K562 (cell line): ENCODE data around the gene PSMD1. TPM values are rescaled to one million over a fixed set of nuclear protein-coding genes. Genes with fewer than 3 reads are reported as not detected.

Experiments used
- ATAC-seq: fragments of 200-7000 bp; cut with Tn5 transposase; 3 replicates; pipeline ENCODE4 v1.9.1; 2020; ENCODE audit warnings: moderate library complexity
- BruUV-seq: library from RNA; stranded (reverse); fragments of 400-500 nt; replicated peaks from 2 replicates; lab custom pipeline; 2021; lab: Mats Ljungman, UMichigan
- CTCF ChIA-PET: fragments of 300-600 bp; formaldehyde crosslinking; extraction: SDS; loops from one replicate; lab custom pipeline; 2021; ENCODE audit warnings: low intra/inter-chr PET ratio; lab: Yijun Ruan, JAX
- POLR2A ChIA-PET: fragments of 300-600, 350-650 bp; sonication (Branson Sonifier 250); formaldehyde crosslinking; extraction: SDS; loops from one replicate; lab custom pipeline; 2021; ENCODE audit warnings: antibody characterized with exemption, inconsistent platforms; lab: Yijun Ruan, JAX
- DNase-seq, 4 experiments: peaks; one replicate each; pipeline versions ENCODE4 v3.0.0 to v3.0.0-alpha.2; 2011 to 2018; ENCODE audit warnings: low spot score in 3 of 4, mixed read lengths in 3 of 4; ENCODE audit errors: extremely low read depth in 1 of 4
- FAIRE-seq: peaks from 2 replicates; lab custom pipeline; 2011; peaks lifted over from hg19 to GRCh38; lab: Jason Lieb, UNC
- H2AFZ ChIP-seq: 2 replicates; pipeline ENCODE4 v1.6.0; 2011; ENCODE audit warnings: low read depth, low read length, control low read depth, inconsistent platforms
- H3K27ac ChIP-seq: fragments of 200-600 bp; 3 replicates; pipeline ENCODE4 v1.8.0; 2011; ENCODE audit warnings: low read depth, mild to moderate bottlenecking, control low read depth, inconsistent platforms, low read length, moderate library complexity, mixed read lengths; ENCODE audit errors: extremely low read depth
- H3K27me3 ChIP-seq, 2 experiments: fragments of 300-600 bp in 1 of 2; 2 replicates in 1 of 2; 3 replicates in 1 of 2; pipeline versions ENCODE4 v1.6.0 to v1.8.0; 2011; ENCODE audit warnings: inconsistent platforms in 2 of 2, low read length in 2 of 2, mild to moderate bottlenecking in 1 of 2, mixed read lengths in 1 of 2, moderate library complexity in 1 of 2; ENCODE audit not compliant: control insufficient read depth in 2 of 2, insufficient read depth in 2 of 2
- H3K36me3 ChIP-seq: fragments of 300-600 bp; 3 replicates; pipeline ENCODE4 v1.8.0; 2011; ENCODE audit warnings: mild to moderate bottlenecking, low read length, inconsistent platforms; ENCODE audit not compliant: control insufficient read depth, insufficient read depth
- H3K4me1 ChIP-seq, 2 experiments: fragments of 200-600 bp in 1 of 2; replicated peaks in 1 of 2; 2 replicates in 1 of 2; 3 replicates in 1 of 2; pipeline versions ENCODE4 v1.5.1 to v1.8.0; 2011; ENCODE audit warnings: inconsistent platforms in 2 of 2, low read length in 2 of 2, mild to moderate bottlenecking in 1 of 2, mixed read lengths in 1 of 2, moderate library complexity in 1 of 2; ENCODE audit not compliant: control insufficient read depth in 2 of 2, insufficient read depth in 2 of 2
- H3K4me2 ChIP-seq: 2 replicates; pipeline ENCODE4 v1.6.1; 2011; ENCODE audit warnings: low read length, control low read depth, inconsistent platforms, mixed read lengths; ENCODE audit not compliant: insufficient read depth
- H3K4me3 ChIP-seq: fragments of 200-600 bp; sonication (generic), shearing (Covaris generic); 2 replicates; pipeline ENCODE4 v1.5.1; 2016; ENCODE audit warnings: control low read depth, inconsistent platforms
- H3K79me2 ChIP-seq: fragments of 200-600 bp; 3 replicates; pipeline ENCODE4 v1.8.0; 2011; ENCODE audit warnings: low read length, inconsistent platforms; ENCODE audit not compliant: control insufficient read depth, insufficient read depth
- H3K9ac ChIP-seq, 2 experiments: 2 replicates each; pipeline versions ENCODE4 v1.6.0 to v1.6.1; 2011; ENCODE audit warnings: low read depth in 2 of 2, low read length in 2 of 2, control low read depth in 1 of 2, inconsistent platforms in 1 of 2, mild to moderate bottlenecking in 1 of 2, mixed read lengths in 1 of 2; ENCODE audit not compliant: insufficient read depth in 1 of 2
- H3K9me1 ChIP-seq: one replicate; pipeline ENCODE4 v1.6.0; 2011; ENCODE audit warnings: inconsistent platforms, mild to moderate bottlenecking, low read length, moderate library complexity; ENCODE audit not compliant: control insufficient read depth, insufficient read depth
- H3K9me3 ChIP-seq: replicated peaks from 2 replicates; pipeline ENCODE4 v1.5.1; 2011; ENCODE audit warnings: low read depth, low read length, inconsistent platforms; ENCODE audit not compliant: control insufficient read depth, insufficient read depth
- H4K20me1 ChIP-seq: replicated peaks from 2 replicates; pipeline ENCODE4 v1.6.1; 2011; ENCODE audit warnings: low read length, inconsistent platforms, mixed read lengths; ENCODE audit not compliant: control insufficient read depth, insufficient read depth
- CBX2 ChIP-seq: fragments of 200-600 bp; sonication (generic); IDR thresholded peaks from one replicate; pipeline ENCODE4 v1.6.1; 2012; ENCODE audit warnings: mild to moderate bottlenecking, low read length, inconsistent platforms; ENCODE audit not compliant: insufficient read depth, poor library complexity, severe bottlenecking
- DIDO1 ChIP-seq: fragments of 450-650 bp; IDR thresholded peaks from 2 replicates; pipeline ENCODE4 v1.6.1; 2016; ENCODE audit warnings: low read depth, missing biosample characterization, missing genetic modification characterization
- GABPB1 ChIP-seq: sonication (generic); formaldehyde crosslinking; IDR thresholded peaks from 2 replicates; pipeline ENCODE4 v1.8.0; 2022; ENCODE audit warnings: mild to moderate bottlenecking, missing genetic modification reagents
- HDAC6 ChIP-seq: IDR thresholded peaks from 2 replicates; pipeline ENCODE4 v1.6.1; 2012; ENCODE audit warnings: low read depth, mild to moderate bottlenecking, control low read depth, inconsistent platforms, low read length, moderate library complexity
- KLF13 ChIP-seq: fragments of 450-650 bp; IDR thresholded peaks from 2 replicates; pipeline ENCODE4 v1.6.1; 2016; ENCODE audit warnings: missing genetic modification characterization, low read depth, mild to moderate bottlenecking, missing compliant biosample characterization, moderate library complexity, borderline replicate concordance
- MCM5 ChIP-seq: fragments of 450-650 bp; IDR thresholded peaks from 2 replicates; pipeline ENCODE4 v1.6.1; 2016; ENCODE audit warnings: low read depth
- PHF8 ChIP-seq: fragments of 200-600 bp; sonication (generic); IDR thresholded peaks from 2 replicates; pipeline ENCODE4 v1.6.1; 2012; ENCODE audit warnings: mixed run types, mild to moderate bottlenecking, inconsistent platforms, low read length, moderate library complexity, borderline replicate concordance
- POLR2AphosphoS2 ChIP-seq: IDR thresholded peaks from 2 replicates; pipeline ENCODE4 v1.6.1; 2012; ENCODE audit warnings: low read length, improper control_type of control experiment
- THRA ChIP-seq: fragments of 450-650 bp; IDR thresholded peaks from 2 replicates; pipeline ENCODE4 v1.6.1; 2017; ENCODE audit warnings: mild to moderate bottlenecking, moderate library complexity
- U2AF2 ChIP-seq: fragments of 200-400 bp; formaldehyde crosslinking; optimal IDR thresholded peaks from 2 replicates; pipeline ENCODE3; 2017; ENCODE audit warnings: low read depth, mild to moderate bottlenecking, low read length
- ZFP91 ChIP-seq: sonication (generic); formaldehyde crosslinking; IDR thresholded peaks from 2 replicates; pipeline ENCODE4 v1.8.0; 2022; ENCODE audit warnings: mild to moderate bottlenecking, missing genetic modification reagents
- ZKSCAN1 ChIP-seq: fragments of 150-350 bp; IDR thresholded peaks from 2 replicates; pipeline ENCODE4 v1.6.1; 2016; ENCODE audit warnings: low read depth, low read length
- ZNF143 ChIP-seq: sonication (generic); formaldehyde crosslinking; IDR thresholded peaks from 2 replicates; pipeline ENCODE4 v1.9.0; 2022; ENCODE audit warnings: mild to moderate bottlenecking, missing genetic modification reagents
- ZNF197 ChIP-seq: fragments of 200-800 bp; sonication (Bioruptor generic); IDR thresholded peaks from 2 replicates; pipeline ENCODE4 v1.6.1; 2016; ENCODE audit warnings: low read depth, missing genetic modification characterization, missing compliant biosample characterization
- ZNF512 ChIP-seq: IDR thresholded peaks from 2 replicates; pipeline ENCODE4 v1.6.1; 2016; ENCODE audit warnings: missing genetic modification characterization, missing compliant biosample characterization
- WGBS: fragments of 100-300 bp; shearing (Covaris generic); methylation state at CpG from one replicate; pipeline ENCODE4 v1.1.6; 2016; ENCODE audit warnings: low coverage, mixed read lengths; ENCODE audit not compliant: insufficient coverage; ENCODE audit errors: missing lambda C conversion rate; 5-methylcytosine and 5-hydroxymethylcytosine counted together
- in situ Hi-C: fragments of 300-500 bp; cut with MboI; formaldehyde crosslinking; loops from 4 replicates; pipeline ENCODE4 v1.15.0; 2018; ENCODE audit warnings: inconsistent platforms, mixed read lengths
- intact Hi-C: fragments of 100-400 bp; cut with micrococcal nuclease; formaldehyde crosslinking; loops from 2 replicates; pipeline ENCODE4 v1.14.2; 2022
- polyA plus RNA-seq, 8 experiments: library from polyadenylated mRNA; depleted of rRNA in 4 of 8; stranded (reverse) in 5 of 8; unstranded in 3 of 8; fragments of >200 nt; fragmentation: Nextera tagmentation in 2 of 8; fragmentation: Illumina TruSeq in 1 of 8; extraction: Ambion mirVana in 2 of 8; extraction: Trizol in 1 of 8; gene quantifications; 2 replicates each; pipeline versions ENCODE4 v1.2.1 to v1.2.3, GENCODE V29; 2011 to 2014; ENCODE audit warnings: inconsistent platforms in 1 of 8, missing spikeins in 1 of 8
- total RNA-seq, 7 experiments: library from RNA; depleted of rRNA in 6 of 7; stranded (reverse); fragments of >200 nt in 6 of 7; fragmentation: Illumina TruSeq in 2 of 7; extraction: Trizol in 2 of 7; gene quantifications; 2 replicates each; pipeline versions ENCODE4 v1.2.1 to v1.2.3, GENCODE V29; 2011 to 2021; ENCODE audit warnings: low replicate concordance in 1 of 7

The PSMD1 gene
- total and polyA plus RNA-seq, 9 of the 15 experiments (the other 6 are each of a cell fraction or from before 2014, with no cell fraction given), result 100 to 257 (median 147) TPM

- FAIRE-seq (no peak), ATAC-seq (no peak), DNase-seq (no peak)
- 87% methylated on average over 4 of the region's 4 CpGs for WGBS
- peaks cover 3% of the 10 kb centered on the region; the same call in 2 of the 3 replicates for H3K79me2 ChIP-seq
- CTCF ChIA-PET, result no interaction called here
- no peak overlapping the region for H3K9ac ChIP-seq
- intact Hi-C loops, result loop anchor here (5.0 kb wide), 2 partner anchors 91 to 351 kb away; no protein-coding TSS in a partner anchor
- H3K27ac ChIP-seq, result no peak overlapping the region
- no peaks in the 10 kb centered on the region for H3K9me3 ChIP-seq
- no peak overlapping the region for H3K4me3 ChIP-seq
- H3K36me3 ChIP-seq, result peaks cover 31% of the 10 kb centered on the region; the same call in 1 of the 3 replicates
- in situ Hi-C loops, result loop anchor here (10.0 kb wide), 1 partner anchor 354 kb away; no protein-coding TSS in a partner anchor
- no peaks in the 10 kb centered on the region; the same call in 1 of the 2 replicates for H4K20me1 ChIP-seq
- POLR2A ChIA-PET, result interaction anchor here (0.6 to 1.3 kb wide), 2 partner anchors 11 to 12 kb away, joined by 3 to 4 read pairs; no protein-coding TSS in a partner anchor
- no peaks in the 10 kb centered on the region for H3K4me1 ChIP-seq
- H3K9me1 ChIP-seq, result no peaks in the 10 kb centered on the region
- H2AFZ ChIP-seq, result no peak overlapping the region
- no peak overlapping the region for H3K4me2 ChIP-seq
- no TSS peak for BruUV-seq
- no peaks in the 10 kb centered on the region for H3K27me3 ChIP-seq
- no peak for TF ChIP-seq ZNF143 (CRISPR knock-in tag)
- TF ChIP-seq GABPB1 (CRISPR knock-in tag), result no peak
- TF ChIP-seq THRA, result no peak
- TF ChIP-seq U2AF2, result no peak
- no peak for TF ChIP-seq PHF8
- no peak for TF ChIP-seq HDAC6
- no peak for TF ChIP-seq ZKSCAN1
- no peak for TF ChIP-seq MCM5
- TF ChIP-seq ZNF512 (tag), result no peak
- no peak for TF ChIP-seq CBX2
- no peak for TF ChIP-seq ZNF197 (CRISPR knock-in tag)
- no peak for TF ChIP-seq DIDO1
- no peak for TF ChIP-seq ZFP91 (CRISPR knock-in tag)
- no peak for TF ChIP-seq KLF13 (tag)
- no peak for TF ChIP-seq POLR2AphosphoS2
Measured at GRCh38 chr2:231100990-231101389, 44.3 kb downstream of the PSMD1 start.
